H1 (cell line): Measurements from ENCODE around the gene CCDC81.

Experiments
- BCL11A ChIP-seq, 2 experiments: IDR thresholded peaks; one replicate each; pipeline ENCODE4 v1.6.1; 2011; ENCODE audit warnings: low read depth in 2 of 2, low read length in 2 of 2, mild to moderate bottlenecking in 2 of 2
- EZH2 ChIP-seq: fragments of 200-600 bp; sonication (generic); IDR thresholded peaks from 2 replicates; pipeline ENCODE4 v1.7.1; 2012; ENCODE audit warnings: low read depth, mild to moderate bottlenecking, moderate library complexity, low read length, inconsistent platforms; ENCODE audit not compliant: severe bottlenecking
- KDM1A ChIP-seq: fragments of 200-600, 300-600 bp; sonication (generic); IDR thresholded peaks from 2 replicates; pipeline ENCODE4 v1.7.1; 2016; ENCODE audit warnings: mild to moderate bottlenecking, low read length, borderline replicate concordance
- KDM4A ChIP-seq: IDR thresholded peaks from one replicate; pipeline ENCODE4 v1.7.1; 2012; ENCODE audit warnings: low read depth, mild to moderate bottlenecking, moderate library complexity, low read length, inconsistent platforms; ENCODE audit not compliant: severe bottlenecking
- POLR2A ChIP-seq, 2 experiments: IDR thresholded peaks; 1 replicate in 1 of 2; 2 replicates in 1 of 2; pipeline ENCODE4 v1.6.1; 2011; ENCODE audit warnings: low read depth in 2 of 2, low read length in 2 of 2, mild to moderate bottlenecking in 2 of 2; ENCODE audit errors: control extremely low read depth in 1 of 2
- POLR2AphosphoS5 ChIP-seq: IDR thresholded peaks from 2 replicates; pipeline ENCODE4 v1.6.1; 2011; ENCODE audit warnings: low read depth, low read length
- SP1 ChIP-seq: IDR thresholded peaks from 2 replicates; pipeline ENCODE4 v1.6.1; 2011; ENCODE audit warnings: low read depth, low read length
- YY1 ChIP-seq: IDR thresholded peaks from 2 replicates; pipeline ENCODE4 v1.6.1; 2011; ENCODE audit warnings: low read depth, mild to moderate bottlenecking, low read length

- TF ChIP-seq POLR2A (IDR thresholded peaks at IDR 0.05; ENCODE audit: control extremely low read depth in 1 of 2, low read depth in 2 of 2, low read length in 2 of 2) (no peak), BCL11A (IDR thresholded peaks at IDR 0.05; ENCODE audit: low read depth in 2 of 2, low read length in 2 of 2) (no peak), EZH2 (no peak), KDM4A (no peak), POLR2AphosphoS5 (no peak), YY1 (no peak), SP1 (no peak), KDM1A (no peak)
Observed at GRCh38 chr11:86416494-86416893, 41.8 kb downstream of the CCDC81 start.
